Measurements from ENCODE around the gene PHC3.

Gene PHC3

DNA sequence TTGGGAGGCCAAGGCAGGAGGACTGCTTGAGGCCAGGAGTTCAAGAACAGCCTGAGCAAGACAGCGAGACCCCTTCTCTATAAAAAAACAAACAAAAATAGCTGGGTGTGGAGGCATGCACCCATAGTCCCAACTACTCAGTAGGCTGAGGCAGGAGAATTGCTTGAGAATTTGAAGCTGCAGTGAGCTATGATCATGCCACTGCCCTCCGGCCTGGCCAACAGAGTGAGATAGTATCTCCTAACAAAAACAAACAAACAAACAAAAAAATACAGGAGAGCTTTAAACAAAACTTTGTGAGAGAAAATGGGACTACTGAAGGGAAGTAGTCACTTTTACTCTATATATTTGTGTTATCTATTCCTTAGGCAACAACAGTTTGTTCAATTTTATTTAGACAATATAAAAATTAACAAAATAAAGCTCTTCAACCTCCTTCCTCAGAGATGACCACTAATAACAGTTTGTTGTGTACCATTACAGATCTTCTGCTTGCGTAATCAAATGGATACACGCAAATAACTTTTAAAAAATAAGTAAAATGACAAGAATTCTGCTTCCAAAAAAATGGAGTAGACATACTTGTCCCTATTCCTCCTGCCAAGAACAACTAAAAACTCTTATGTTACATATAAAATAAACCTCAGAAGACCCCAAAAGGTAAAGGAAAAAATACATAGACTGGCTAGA lies 17.4 kb downstream of the PHC3 start:
- no peak for ATAC-seq
- no peak for TF ChIP-seq ZFP3 (CRISPR knock-in tag; IDR thresholded peaks at IDR 0.05)
- TF ChIP-seq, protein P1, sequence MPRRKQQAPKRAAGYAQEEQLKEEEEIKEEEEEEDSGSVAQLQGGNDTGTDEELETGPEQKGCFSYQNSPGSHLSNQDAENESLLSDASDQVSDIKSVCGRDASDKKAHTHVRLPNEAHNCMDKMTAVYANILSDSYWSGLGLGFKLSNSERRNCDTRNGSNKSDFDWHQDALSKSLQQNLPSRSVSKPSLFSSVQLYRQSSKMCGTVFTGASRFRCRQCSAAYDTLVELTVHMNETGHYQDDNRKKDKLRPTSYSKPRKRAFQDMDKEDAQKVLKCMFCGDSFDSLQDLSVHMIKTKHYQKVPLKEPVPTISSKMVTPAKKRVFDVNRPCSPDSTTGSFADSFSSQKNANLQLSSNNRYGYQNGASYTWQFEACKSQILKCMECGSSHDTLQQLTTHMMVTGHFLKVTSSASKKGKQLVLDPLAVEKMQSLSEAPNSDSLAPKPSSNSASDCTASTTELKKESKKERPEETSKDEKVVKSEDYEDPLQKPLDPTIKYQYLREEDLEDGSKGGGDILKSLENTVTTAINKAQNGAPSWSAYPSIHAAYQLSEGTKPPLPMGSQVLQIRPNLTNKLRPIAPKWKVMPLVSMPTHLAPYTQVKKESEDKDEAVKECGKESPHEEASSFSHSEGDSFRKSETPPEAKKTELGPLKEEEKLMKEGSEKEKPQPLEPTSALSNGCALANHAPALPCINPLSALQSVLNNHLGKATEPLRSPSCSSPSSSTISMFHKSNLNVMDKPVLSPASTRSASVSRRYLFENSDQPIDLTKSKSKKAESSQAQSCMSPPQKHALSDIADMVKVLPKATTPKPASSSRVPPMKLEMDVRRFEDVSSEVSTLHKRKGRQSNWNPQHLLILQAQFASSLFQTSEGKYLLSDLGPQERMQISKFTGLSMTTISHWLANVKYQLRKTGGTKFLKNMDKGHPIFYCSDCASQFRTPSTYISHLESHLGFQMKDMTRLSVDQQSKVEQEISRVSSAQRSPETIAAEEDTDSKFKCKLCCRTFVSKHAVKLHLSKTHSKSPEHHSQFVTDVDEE (CRISPR knock-in tag; IDR thresholded peaks at IDR 0.05) = no peak
- TF ChIP-seq ZFP30 (CRISPR knock-in tag; IDR thresholded peaks at IDR 0.05) = no peak
- no peak for TF ChIP-seq ZNF70 (CRISPR knock-in tag; IDR thresholded peaks at IDR 0.05)
- TF ChIP-seq OSR1 (CRISPR knock-in tag; IDR thresholded peaks at IDR 0.05) = no peak
- no peak for TF ChIP-seq SNAI2 (CRISPR knock-in tag; IDR thresholded peaks at IDR 0.05)
- TF ChIP-seq ESRRG (CRISPR knock-in tag; IDR thresholded peaks at IDR 0.05) = no peak
- TF ChIP-seq, protein P2, sequence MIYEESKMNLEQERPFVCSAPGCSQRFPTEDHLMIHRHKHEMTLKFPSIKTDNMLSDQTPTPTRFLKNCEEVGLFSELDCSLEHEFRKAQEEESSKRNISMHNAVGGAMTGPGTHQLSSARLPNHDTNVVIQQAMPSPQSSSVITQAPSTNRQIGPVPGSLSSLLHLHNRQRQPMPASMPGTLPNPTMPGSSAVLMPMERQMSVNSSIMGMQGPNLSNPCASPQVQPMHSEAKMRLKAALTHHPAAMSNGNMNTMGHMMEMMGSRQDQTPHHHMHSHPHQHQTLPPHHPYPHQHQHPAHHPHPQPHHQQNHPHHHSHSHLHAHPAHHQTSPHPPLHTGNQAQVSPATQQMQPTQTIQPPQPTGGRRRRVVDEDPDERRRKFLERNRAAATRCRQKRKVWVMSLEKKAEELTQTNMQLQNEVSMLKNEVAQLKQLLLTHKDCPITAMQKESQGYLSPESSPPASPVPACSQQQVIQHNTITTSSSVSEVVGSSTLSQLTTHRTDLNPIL (CRISPR knock-in tag; IDR thresholded peaks at IDR 0.05; ENCODE audit: low read depth) = no peak
- no peak for TF ChIP-seq TCF4 (CRISPR knock-in tag; IDR thresholded peaks at IDR 0.05; ENCODE audit: borderline replicate concordance)
- TF ChIP-seq, protein P3, sequence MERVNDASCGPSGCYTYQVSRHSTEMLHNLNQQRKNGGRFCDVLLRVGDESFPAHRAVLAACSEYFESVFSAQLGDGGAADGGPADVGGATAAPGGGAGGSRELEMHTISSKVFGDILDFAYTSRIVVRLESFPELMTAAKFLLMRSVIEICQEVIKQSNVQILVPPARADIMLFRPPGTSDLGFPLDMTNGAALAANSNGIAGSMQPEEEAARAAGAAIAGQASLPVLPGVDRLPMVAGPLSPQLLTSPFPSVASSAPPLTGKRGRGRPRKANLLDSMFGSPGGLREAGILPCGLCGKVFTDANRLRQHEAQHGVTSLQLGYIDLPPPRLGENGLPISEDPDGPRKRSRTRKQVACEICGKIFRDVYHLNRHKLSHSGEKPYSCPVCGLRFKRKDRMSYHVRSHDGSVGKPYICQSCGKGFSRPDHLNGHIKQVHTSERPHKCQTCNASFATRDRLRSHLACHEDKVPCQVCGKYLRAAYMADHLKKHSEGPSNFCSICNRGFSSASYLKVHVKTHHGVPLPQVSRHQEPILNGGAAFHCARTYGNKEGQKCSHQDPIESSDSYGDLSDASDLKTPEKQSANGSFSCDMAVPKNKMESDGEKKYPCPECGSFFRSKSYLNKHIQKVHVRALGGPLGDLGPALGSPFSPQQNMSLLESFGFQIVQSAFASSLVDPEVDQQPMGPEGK (CRISPR knock-in tag; IDR thresholded peaks at IDR 0.05; ENCODE audit: borderline replicate concordance) = no peak
- no peak for TF ChIP-seq GLIS3 (CRISPR knock-in tag; IDR thresholded peaks at IDR 0.05)
- TF ChIP-seq, protein P4, sequence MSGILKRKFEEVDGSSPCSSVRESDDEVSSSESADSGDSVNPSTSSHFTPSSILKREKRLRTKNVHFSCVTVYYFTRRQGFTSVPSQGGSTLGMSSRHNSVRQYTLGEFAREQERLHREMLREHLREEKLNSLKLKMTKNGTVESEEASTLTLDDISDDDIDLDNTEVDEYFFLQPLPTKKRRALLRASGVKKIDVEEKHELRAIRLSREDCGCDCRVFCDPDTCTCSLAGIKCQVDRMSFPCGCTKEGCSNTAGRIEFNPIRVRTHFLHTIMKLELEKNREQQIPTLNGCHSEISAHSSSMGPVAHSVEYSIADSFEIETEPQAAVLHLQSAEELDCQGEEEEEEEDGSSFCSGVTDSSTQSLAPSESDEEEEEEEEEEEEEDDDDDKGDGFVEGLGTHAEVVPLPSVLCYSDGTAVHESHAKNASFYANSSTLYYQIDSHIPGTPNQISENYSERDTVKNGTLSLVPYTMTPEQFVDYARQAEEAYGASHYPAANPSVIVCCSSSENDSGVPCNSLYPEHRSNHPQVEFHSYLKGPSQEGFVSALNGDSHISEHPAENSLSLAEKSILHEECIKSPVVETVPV (CRISPR knock-in tag; IDR thresholded peaks at IDR 0.05) = no peak
- TF ChIP-seq PPARA (CRISPR knock-in tag; IDR thresholded peaks at IDR 0.05; ENCODE audit: borderline replicate concordance) = no peak
- no peak for TF ChIP-seq RARB (CRISPR knock-in tag; IDR thresholded peaks at IDR 0.05)
- no peak for TF ChIP-seq BACH2 (CRISPR knock-in tag; IDR thresholded peaks at IDR 0.05; ENCODE audit: borderline replicate concordance)

DNA sequence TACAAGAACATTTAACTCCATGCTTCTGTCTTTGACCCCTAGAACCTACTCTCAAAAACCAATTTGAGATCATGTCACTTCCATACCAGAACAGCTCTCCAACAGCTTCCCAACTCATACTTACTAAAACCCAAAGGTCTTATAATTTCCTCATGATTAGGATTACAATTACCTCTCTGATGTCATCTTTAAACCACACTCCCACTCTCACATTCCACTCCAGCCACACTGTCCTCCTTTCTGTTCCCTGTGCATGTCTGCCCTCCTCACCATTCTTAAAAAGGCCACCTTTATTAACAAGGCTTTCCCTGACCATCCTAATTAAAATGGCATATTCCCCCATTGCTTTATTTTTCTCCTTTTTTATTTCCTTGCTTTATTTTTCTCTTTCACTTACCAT lies 18.9 kb downstream of the PHC3 start:
- no peak for TF ChIP-seq OSR1 (CRISPR knock-in tag; IDR thresholded peaks at IDR 0.05)
- no peak for TF ChIP-seq TOX (CRISPR knock-in tag; IDR thresholded peaks at IDR 0.05; ENCODE audit: borderline replicate concordance)
- TF ChIP-seq ZNF565 (CRISPR knock-in tag; conservative IDR thresholded peaks at IDR 0.05; ENCODE audit: low read depth) = no peak
- no peak for TF ChIP-seq TCF4 (CRISPR knock-in tag; IDR thresholded peaks at IDR 0.05; ENCODE audit: borderline replicate concordance)
- no peak for TF ChIP-seq PPARA (CRISPR knock-in tag; IDR thresholded peaks at IDR 0.05; ENCODE audit: borderline replicate concordance)
- no peak for TF ChIP-seq ARNTL (CRISPR knock-in tag; IDR thresholded peaks at IDR 0.05; ENCODE audit: borderline replicate concordance, low read depth)
- TF ChIP-seq, protein P4 (CRISPR knock-in tag; IDR thresholded peaks at IDR 0.05) = no peak
- no peak for TF ChIP-seq BACH2 (CRISPR knock-in tag; IDR thresholded peaks at IDR 0.05; ENCODE audit: borderline replicate concordance)
- TF ChIP-seq ZFP30 (CRISPR knock-in tag; IDR thresholded peaks at IDR 0.05) = no peak
- TF ChIP-seq ISL1 (CRISPR knock-in tag; IDR thresholded peaks at IDR 0.05) = no peak
- TF ChIP-seq SNAI2 (CRISPR knock-in tag; IDR thresholded peaks at IDR 0.05) = no peak
- TF ChIP-seq ZNF8 (CRISPR knock-in tag; IDR thresholded peaks at IDR 0.05) = no peak
- TF ChIP-seq RARB (CRISPR knock-in tag; IDR thresholded peaks at IDR 0.05) = no peak
- ATAC-seq = no peak

DNA sequence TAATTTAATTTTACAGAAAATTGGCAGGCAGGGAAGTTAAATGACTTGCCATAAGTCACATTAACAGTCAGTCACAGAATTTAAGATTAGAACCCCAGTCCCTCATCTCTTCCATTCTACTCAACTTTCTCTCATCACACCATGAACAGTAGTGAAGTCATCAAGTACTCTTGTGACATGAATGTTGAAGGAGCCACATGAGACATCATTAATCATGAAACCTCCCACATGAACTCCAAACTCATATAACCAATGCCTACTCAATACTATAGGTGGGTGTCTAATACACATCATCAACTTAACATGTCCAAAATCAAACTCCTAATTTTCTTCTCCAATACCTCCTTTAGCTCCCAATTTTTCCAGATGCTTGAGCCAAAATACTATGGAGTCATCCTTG lies 19.5 kb downstream of the PHC3 start:
- ATAC-seq = no peak
- no peak for TF ChIP-seq OSR1 (CRISPR knock-in tag; IDR thresholded peaks at IDR 0.05)

All from SK-N-SH treated with all-trans-retinoic acid at 6 μM for 48 hours (cell line).